CD4-positive, alpha-beta T cell treated with Interleukin-17A for 1 hour (primary cell): ENCODE data around the gene CTTN.

Source experiments
- DNase-seq: peaks from one replicate; pipeline ENCODE4 v3.0.0-alpha.2; 2020

CTTN gene

GRCh38 chr11:70478166-70478890, 80.0 kb downstream of the CTTN start:
- no peak for DNase-seq

- DNase-seq, result no peak
Measured at GRCh38 chr11:70480711-70481110, 82.4 kb downstream of the CTTN start.

GRCh38 chr11:70481625-70482528, 83.5 kb downstream of the CTTN start:
- DNase-seq, result no peak

- no peak for DNase-seq
Measured at GRCh38 chr11:70482529-70482917, 84.2 kb downstream of the CTTN start.

GRCh38 chr11:70483077-70483861, 84.9 kb downstream of the CTTN start:
- no peak for DNase-seq

GRCh38 chr11:70483917-70484316, 85.6 kb downstream of the CTTN start:
- DNase-seq, result no peak

GRCh38 chr11:70485326-70486025, 87.1 kb downstream of the CTTN start:
- DNase-seq, result no peak

- DNase-seq, result no peak
Measured at GRCh38 chr11:70486026-70486415, 87.7 kb downstream of the CTTN start.
